ENCODE data around the gene STIMATE.

The STIMATE gene

GRCh38 chr3:52866427-52866826 lies 30.9 kb downstream of the STIMATE start:
- no peak for DNase-seq (ENCODE audit: low read depth)

GRCh38 chr3:52865994-52866393 lies 31.4 kb downstream of the STIMATE start:
- no peak for DNase-seq (ENCODE audit: low read depth)

GRCh38 chr3:52860424-52860768 lies 37.0 kb downstream of the STIMATE start:
- no peak for DNase-seq (ENCODE audit: low read depth)

GRCh38 chr3:52859686-52860423 lies 37.5 kb downstream of the STIMATE start:
- DNase-seq (ENCODE audit: low read depth) = no peak

GRCh38 chr3:52857864-52858263 lies 39.5 kb downstream of the STIMATE start:
- no peak for DNase-seq (ENCODE audit: low read depth)

GRCh38 chr3:52857133-52857532 lies 40.2 kb downstream of the STIMATE start:
- no peak for DNase-seq (ENCODE audit: low read depth)

- no peak for DNase-seq (ENCODE audit: low read depth)
Measured at GRCh38 chr3:52856666-52857065, 40.7 kb downstream of the STIMATE start.

- DNase-seq (ENCODE audit: low read depth) = no peak
Measured at GRCh38 chr3:52854013-52854412, 43.3 kb downstream of the STIMATE start.

GRCh38 chr3:52852419-52852818 lies 44.9 kb downstream of the STIMATE start:
- DNase-seq (ENCODE audit: low read depth) = no peak

- no peak for DNase-seq (ENCODE audit: low read depth)
Measured at GRCh38 chr3:52851348-52851747, 46.0 kb downstream of the STIMATE start.

GRCh38 chr3:52849656-52850055 lies 47.7 kb downstream of the STIMATE start:
- DNase-seq (ENCODE audit: low read depth) = no peak

- DNase-seq (ENCODE audit: low read depth) = no peak
Measured at GRCh38 chr3:52848617-52849016, 48.7 kb downstream of the STIMATE start.

GRCh38 chr3:52847726-52848125 lies 49.6 kb downstream of the STIMATE start:
- DNase-seq (ENCODE audit: low read depth) = no peak

GRCh38 chr3:52847241-52847640 lies 50.1 kb downstream of the STIMATE start:
- no peak for DNase-seq (ENCODE audit: low read depth)

GRCh38 chr3:52846432-52846965 lies 50.8 kb downstream of the STIMATE start:
- no peak for DNase-seq (ENCODE audit: low read depth)

GRCh38 chr3:52845691-52846431 lies 51.5 kb downstream of the STIMATE start:
- DNase-seq (ENCODE audit: low read depth) = no peak

- DNase-seq (ENCODE audit: low read depth) = no peak
Measured at GRCh38 chr3:52845157-52845556, 52.2 kb downstream of the STIMATE start.

- DNase-seq (ENCODE audit: low read depth) = no peak
Measured at GRCh38 chr3:52844290-52844975, 52.9 kb downstream of the STIMATE start.

GRCh38 chr3:52843881-52844280 lies 53.5 kb downstream of the STIMATE start:
- DNase-seq (ENCODE audit: low read depth) = no peak

GRCh38 chr3:52843108-52843865 lies 54.1 kb downstream of the STIMATE start:
- no peak for DNase-seq (ENCODE audit: low read depth)

- DNase-seq (ENCODE audit: low read depth) = no peak
Measured at GRCh38 chr3:52842424-52842823, 54.9 kb downstream of the STIMATE start.

GRCh38 chr3:52841981-52842340 lies 55.4 kb downstream of the STIMATE start:
- DNase-seq (ENCODE audit: low read depth) = no peak

All from stimulated activated CD8-positive, alpha-beta memory T cell treated with anti-CD3 and anti-CD28 coated beads, Interleukin-15, amount 100 ng/mL, for 1 hour (primary cell).